PC-3 (cell line): Measurements from ENCODE around the gene CT45A3. TPM values are rescaled to one million over a fixed set of nuclear protein-coding genes. Genes with fewer than 3 reads are reported as not detected.
A peak's percentile ranks its signal among the peaks of the same experiment; 100 is the strongest.
"Not testable (repeated sequence)": the region's sequence is repeated elsewhere in the genome, so short reads cannot be mapped to it uniquely, and the experiment has no call there.

Experiments used
- ATAC-seq: fragments of 200-7000 bp; cut with Tn5 transposase; 2 replicates; pipeline ENCODE4 v1.9.1; 2020; ENCODE audit warnings: mild to moderate bottlenecking, moderate library complexity
- BruUV-seq: library from RNA; stranded (reverse); fragments of 400-500 nt; replicated peaks from 2 replicates; lab custom pipeline; 2021; lab: Mats Ljungman, UMichigan
- CTCF ChIA-PET: fragments of 300-600 bp; sonication (Branson Sonifier 250); formaldehyde crosslinking; loops from one replicate; lab custom pipeline; 2022; ENCODE audit warnings: antibody characterized with exemption; lab: Charles Lee
- POLR2A ChIA-PET: fragments of 300-600 bp; sonication (Branson Sonifier 250); formaldehyde crosslinking; loops from one replicate; lab custom pipeline; 2022; ENCODE audit warnings: antibody characterized with exemption; ENCODE audit not compliant: unreplicated experiment; lab: Charles Lee
- DNase-seq: peaks from one replicate; pipeline ENCODE4 v3.0.0-alpha.2; 2015
- H2AFZ ChIP-seq: fragments of 300-600 bp; sonication (generic); 2 replicates; pipeline ENCODE4 v1.6.0; 2016; ENCODE audit warnings: antibody characterized with exemption, low read length
- H3F3A ChIP-seq: fragments of 300-600 bp; sonication (generic); one replicate; pipeline ENCODE4 v1.6.0; 2017; ENCODE audit warnings: antibody characterized with exemption, low read length, control low read depth, mild to moderate bottlenecking; ENCODE audit not compliant: unreplicated experiment
- H3K27ac ChIP-seq: fragments of 300-600 bp; sonication (generic); 2 replicates; pipeline ENCODE4 v1.5.1; 2016; ENCODE audit warnings: mild to moderate bottlenecking, low read length
- H3K27me3 ChIP-seq: fragments of 300-600 bp; sonication (generic); 2 replicates; pipeline ENCODE4 v1.6.1; 2016; ENCODE audit warnings: low read length, mixed read lengths
- H3K36me3 ChIP-seq: fragments of 300-600 bp; sonication (generic); 2 replicates; pipeline ENCODE4 v1.6.1; 2016; ENCODE audit warnings: low read depth, mixed run types, low read length, mixed read lengths
- H3K4me1 ChIP-seq: fragments of 300-600 bp; sonication (generic); 2 replicates; pipeline ENCODE4 v1.5.1; 2016; ENCODE audit warnings: low read length; ENCODE audit not compliant: insufficient read depth
- H3K4me2 ChIP-seq: fragments of 300-600 bp; sonication (generic); 2 replicates; pipeline ENCODE4 v1.6.0; 2016; ENCODE audit warnings: low read length
- H3K4me3 ChIP-seq: fragments of 300-600 bp; sonication (generic); 2 replicates; pipeline ENCODE4 v1.5.1; 2016; ENCODE audit warnings: mild to moderate bottlenecking, low read length, mixed read lengths
- H3K79me2 ChIP-seq: fragments of 300-600 bp; sonication (generic); 2 replicates; pipeline ENCODE4 v1.6.1; 2017; ENCODE audit warnings: low read length, mixed read lengths
- H3K9ac ChIP-seq: fragments of 300-600 bp; sonication (generic); 2 replicates; pipeline ENCODE4 v1.6.0; 2016; ENCODE audit warnings: mild to moderate bottlenecking, low read length
- H3K9me2 ChIP-seq: fragments of 300-600 bp; sonication (generic); replicated peaks from 2 replicates; pipeline ENCODE4 v1.6.1; 2016; ENCODE audit warnings: mixed run types, low read length, mixed read lengths
- H3K9me3 ChIP-seq: fragments of 300-600 bp; sonication (generic); 2 replicates; pipeline ENCODE4 v1.6.1; 2016; ENCODE audit warnings: low read length, mixed read lengths
- H4K20me1 ChIP-seq: fragments of 300-600 bp; sonication (generic); 2 replicates; pipeline ENCODE4 v1.6.1; 2016; ENCODE audit warnings: low read length, mixed read lengths
- CTCF ChIP-seq: fragments of 300-600 bp; sonication (generic); conservative IDR thresholded peaks from 2 replicates; pipeline ENCODE4 v1.5.1; 2017; ENCODE audit warnings: antibody characterized with exemption, low read depth, mild to moderate bottlenecking, low read length
- EZH2 ChIP-seq: fragments of 300-600 bp; sonication (generic); IDR thresholded peaks from one replicate; pipeline ENCODE4 v1.6.1; 2017; ENCODE audit warnings: antibody characterized with exemption, mild to moderate bottlenecking, low read length; ENCODE audit not compliant: unreplicated experiment
- EZH2phosphoT487 ChIP-seq: fragments of 300-600 bp; sonication (generic); IDR thresholded peaks from 2 replicates; pipeline ENCODE4 v1.6.1; 2018; ENCODE audit warnings: mild to moderate bottlenecking, antibody characterized with exemption, low read length, borderline replicate concordance
- intact Hi-C: fragments of 100-400 bp; cut with micrococcal nuclease; formaldehyde crosslinking; loops from 2 replicates; pipeline ENCODE4 v1.9.0; 2023
- total RNA-seq: library from RNA; depleted of rRNA; stranded (reverse); fragments of >200 nt; gene quantifications from 2 replicates; pipeline ENCODE4 v1.2.3, GENCODE V29; 2014

Gene CT45A3
- total RNA-seq, 1 experiment from 2014 or later: not detected

- H3K27me3 ChIP-seq: peaks cover 12% of the 10 kb centered on the region
- TF ChIP-seq EZH2phosphoT487 (no peak), CTCF (no peak), EZH2 (no peak)
- POLR2A ChIA-PET: no interaction called here
- DNase-seq (no peak), ATAC-seq (no peak)
- no peak overlapping the region for H3K4me2 ChIP-seq
- H2AFZ ChIP-seq: no peak overlapping the region
- H3K27ac ChIP-seq: no peak overlapping the region
- H3K36me3 ChIP-seq: no peaks in the 10 kb centered on the region
- intact Hi-C loops: no loop called here
- no peaks in the 10 kb centered on the region for H3K79me2 ChIP-seq
- no peak overlapping the region for H3K4me3 ChIP-seq
- no peaks in the 10 kb centered on the region for H3F3A ChIP-seq
- H3K9ac ChIP-seq: no peak overlapping the region
- H3K9me3 ChIP-seq: no peaks in the 10 kb centered on the region
- H3K9me2 ChIP-seq: no peaks in the 10 kb centered on the region
- CTCF ChIA-PET: no interaction called here
- no TSS peak for BruUV-seq
- H3K4me1 ChIP-seq: no peaks in the 10 kb centered on the region
- no peaks in the 10 kb centered on the region for H4K20me1 ChIP-seq
Measured at GRCh38 chrX:135741192-135741715, 26.7 kb downstream of the CT45A3 start.

- H4K20me1 ChIP-seq: no peaks in the 10 kb centered on the region
- CTCF ChIA-PET: no interaction called here
- DNase-seq (peak; percentile 54), ATAC-seq (peak; percentile 71)
- BruUV-seq: no TSS peak
- TF ChIP-seq EZH2 (no peak), CTCF (peak; percentile 70), EZH2phosphoT487 (no peak)
- H3K9ac ChIP-seq: no peak overlapping the region
- no peaks in the 10 kb centered on the region for H3K79me2 ChIP-seq
- H2AFZ ChIP-seq: no peak overlapping the region
- no peak overlapping the region for H3K27ac ChIP-seq
- H3K36me3 ChIP-seq: no peaks in the 10 kb centered on the region
- no peaks in the 10 kb centered on the region for H3F3A ChIP-seq
- no peak overlapping the region for H3K4me3 ChIP-seq
- 0 out of 2 replicates have a peak overlapping the region, but pooled peaks have one; percentile 31 for H3K4me2 ChIP-seq
- H3K9me2 ChIP-seq: no peaks in the 10 kb centered on the region
- POLR2A ChIA-PET: no interaction called here
- intact Hi-C loops: no loop called here
- peaks cover 12% of the 10 kb centered on the region for H3K27me3 ChIP-seq
- no peaks in the 10 kb centered on the region for H3K4me1 ChIP-seq
- no peaks in the 10 kb centered on the region for H3K9me3 ChIP-seq
Measured at GRCh38 chrX:135740681-135741149, 27.3 kb downstream of the CT45A3 start.

DNA sequence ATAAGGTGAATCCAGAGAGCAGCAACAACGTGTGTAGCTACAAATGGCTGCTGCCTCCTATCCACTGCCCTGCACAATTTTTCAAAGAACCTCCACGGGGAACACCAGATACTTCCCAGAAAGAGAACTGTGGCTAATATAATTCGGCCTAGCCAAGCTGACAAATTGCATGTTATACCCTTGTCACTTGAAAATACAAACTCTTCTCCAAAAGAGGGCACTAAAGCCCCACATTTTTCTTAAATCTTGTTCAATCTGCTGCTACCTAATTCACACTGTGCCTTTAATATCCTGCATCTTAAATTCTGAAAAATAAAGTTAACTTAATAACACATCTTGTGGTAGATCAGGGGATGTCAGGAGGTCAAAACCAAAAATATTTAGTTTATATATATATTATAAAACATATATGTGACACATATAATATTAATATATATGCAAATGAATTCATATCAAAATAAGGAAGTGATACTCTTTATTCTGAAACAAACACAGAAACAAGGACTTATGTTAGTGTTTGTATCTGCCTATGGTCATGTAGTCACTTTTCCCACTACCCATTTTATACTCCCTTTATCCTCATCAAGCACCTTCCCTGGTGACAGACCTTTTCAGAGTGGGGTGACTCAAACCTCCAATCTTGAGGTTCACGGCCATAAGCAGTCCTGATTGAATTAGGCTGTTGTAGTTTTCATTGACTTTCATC lies 30.5 kb downstream of the CT45A3 start:
- Histone ChIP-seq H3K9me3 (no peaks in the 10 kb centered on the region), H3K4me3 (no peak overlapping the region), H3K9ac (no peak overlapping the region), H3K9me2 (no peaks in the 10 kb centered on the region), H3K27me3 (peaks cover 12% of the 10 kb centered on the region), H3F3A (no peaks in the 10 kb centered on the region), H3K4me1 (no peaks in the 10 kb centered on the region), H2AFZ (no peak overlapping the region), H3K4me2 (no peak overlapping the region), H3K36me3 (no peaks in the 10 kb centered on the region), H4K20me1 (no peaks in the 10 kb centered on the region), H3K79me2 (no peaks in the 10 kb centered on the region), H3K27ac (no peak overlapping the region)
- POLR2A ChIA-PET: no interaction called here
- no TSS peak for BruUV-seq
- no peak for TF ChIP-seq EZH2phosphoT487
- peak; percentile 33; the same call in 1 of the 2 replicates for TF ChIP-seq CTCF
- no peak for TF ChIP-seq EZH2
- intact Hi-C loops: no loop called here
- DNase-seq (peak; percentile 42), ATAC-seq (peak; percentile 42; the same call in 1 of the 2 replicates)
- CTCF ChIA-PET: no interaction called here

DNA sequence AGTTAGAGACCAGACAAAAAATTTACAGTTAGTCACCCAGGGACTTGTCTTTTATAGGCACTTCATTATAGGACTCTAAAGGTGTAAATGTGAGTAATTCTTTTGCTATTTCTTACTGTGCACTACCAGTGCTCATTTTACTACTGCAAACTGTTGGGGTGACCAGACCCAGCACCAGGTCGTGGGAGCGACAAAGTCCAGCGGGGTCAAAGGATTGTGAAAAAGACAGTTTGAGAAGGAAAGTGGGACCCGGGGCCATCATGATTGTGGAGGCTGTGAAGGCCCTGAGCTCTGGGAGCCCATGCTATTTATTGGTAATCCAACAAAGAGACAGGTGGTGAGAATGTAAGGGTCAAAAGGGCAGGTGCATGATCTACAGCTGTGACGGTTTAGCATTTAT lies 33.3 kb downstream of the CT45A3 start:
- CTCF ChIA-PET, H3K4me3 ChIP-seq, H3K4me2 ChIP-seq, DNase-seq, H3K27me3 ChIP-seq, ATAC-seq, intact Hi-C loops, BruUV-seq, H3K9me2 ChIP-seq, H3K36me3 ChIP-seq, H3K9me3 ChIP-seq, H4K20me1 ChIP-seq, H3K79me2 ChIP-seq, H2AFZ ChIP-seq, H3K27ac ChIP-seq, H3K9ac ChIP-seq, POLR2A ChIA-PET, H3F3A ChIP-seq, H3K4me1 ChIP-seq: not testable (repeated sequence)
